Thyroid gland (tissue), 4 donors: Measurements from ENCODE around the gene SBK1.
"Not testable (repeated sequence)": the region's sequence is repeated elsewhere in the genome, so short reads cannot be mapped to it uniquely, and the experiment has no call there.

Experiments used
- POLR2A ChIP-seq, 2 donors: fragments of 450-650 bp; IDR thresholded peaks; one replicate each; pipeline ENCODE4 v1.6.1; 2017; ENCODE audit warnings: antibody characterized with exemption in 2 of 2, mild to moderate bottlenecking in 2 of 2, moderate library complexity in 1 of 2
- TF ChIP-seq, protein P1 (sequence below), 6 experiments: fragments of 200-600 bp in 3 of 6; fragments of 450-650 bp in 3 of 6; sonication (generic) in 3 of 6; IDR thresholded peaks; one replicate each; pipeline ENCODE4 v1.5.1; 2016 to 2019; ENCODE audit warnings: antibody characterized with exemption in 6 of 6, mild to moderate bottlenecking in 2 of 6, inconsistent platforms in 1 of 6, moderate library complexity in 1 of 6

DNA sequence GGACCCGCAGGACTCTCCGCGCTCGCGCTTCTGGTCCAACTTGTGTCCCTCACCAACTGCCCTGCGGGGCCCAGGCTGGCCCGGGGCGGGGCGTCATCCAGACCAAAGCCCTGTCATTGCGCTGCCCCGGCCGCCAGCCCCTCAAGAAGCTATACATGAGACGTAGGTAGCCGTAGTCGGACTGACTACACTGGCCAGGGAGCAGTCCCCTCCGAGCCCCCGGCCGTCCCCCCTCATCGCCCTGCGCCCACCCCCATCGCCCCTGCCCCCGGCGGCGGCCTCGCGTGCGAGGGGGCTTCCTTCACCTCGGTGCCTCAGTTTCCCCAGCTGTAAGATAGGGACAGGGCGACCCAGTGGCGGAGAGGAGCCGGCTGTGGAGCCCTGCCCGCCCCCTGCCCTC is 75.6 kb downstream of the SBK1 start:
- TF ChIP-seq, protein P1, sequence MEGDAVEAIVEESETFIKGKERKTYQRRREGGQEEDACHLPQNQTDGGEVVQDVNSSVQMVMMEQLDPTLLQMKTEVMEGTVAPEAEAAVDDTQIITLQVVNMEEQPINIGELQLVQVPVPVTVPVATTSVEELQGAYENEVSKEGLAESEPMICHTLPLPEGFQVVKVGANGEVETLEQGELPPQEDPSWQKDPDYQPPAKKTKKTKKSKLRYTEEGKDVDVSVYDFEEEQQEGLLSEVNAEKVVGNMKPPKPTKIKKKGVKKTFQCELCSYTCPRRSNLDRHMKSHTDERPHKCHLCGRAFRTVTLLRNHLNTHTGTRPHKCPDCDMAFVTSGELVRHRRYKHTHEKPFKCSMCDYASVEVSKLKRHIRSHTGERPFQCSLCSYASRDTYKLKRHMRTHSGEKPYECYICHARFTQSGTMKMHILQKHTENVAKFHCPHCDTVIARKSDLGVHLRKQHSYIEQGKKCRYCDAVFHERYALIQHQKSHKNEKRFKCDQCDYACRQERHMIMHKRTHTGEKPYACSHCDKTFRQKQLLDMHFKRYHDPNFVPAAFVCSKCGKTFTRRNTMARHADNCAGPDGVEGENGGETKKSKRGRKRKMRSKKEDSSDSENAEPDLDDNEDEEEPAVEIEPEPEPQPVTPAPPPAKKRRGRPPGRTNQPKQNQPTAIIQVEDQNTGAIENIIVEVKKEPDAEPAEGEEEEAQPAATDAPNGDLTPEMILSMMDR (IDR thresholded peaks at IDR 0.05): not testable (repeated sequence)
- not testable (repeated sequence) for TF ChIP-seq POLR2A (IDR thresholded peaks at IDR 0.05)
